Neural cell (in vitro differentiated cells): ENCODE data around the gene GLIPR1L2. TPM values are rescaled to one million over a fixed set of nuclear protein-coding genes. Genes with fewer than 3 reads are reported as not detected.
"Not testable (repeated sequence)": the region's sequence is repeated elsewhere in the genome, so short reads cannot be mapped to it uniquely, and the experiment has no call there.

Experiments used
- H2AFZ ChIP-seq: fragments of 200-600, 300-800 bp; sonication (generic), shearing (Covaris generic); 2 replicates; pipeline ENCODE4 v1.6.0; 2014; ENCODE audit warnings: low read depth, mild to moderate bottlenecking, antibody characterized with exemption, low read length, moderate library complexity
- H3F3A ChIP-seq: fragments of 200-600 bp; shearing (Covaris generic); 2 replicates; pipeline ENCODE4 v1.6.1; 2016; ENCODE audit warnings: mild to moderate bottlenecking, moderate library complexity, mixed read lengths, antibody characterized with exemption, low read length; ENCODE audit not compliant: insufficient read depth, poor library complexity, severe bottlenecking
- H3K27ac ChIP-seq: fragments of 200-600, 300-800 bp; sonication (generic), shearing (Covaris generic); 2 replicates; pipeline ENCODE4 v1.5.1; 2014; ENCODE audit warnings: mild to moderate bottlenecking, low read length, moderate library complexity
- H3K27me3 ChIP-seq: fragments of 300-800, 200-600 bp; sonication (generic), shearing (Covaris generic); 2 replicates; pipeline ENCODE4 v1.6.0; 2014; ENCODE audit warnings: mild to moderate bottlenecking, low read depth, low read length, moderate library complexity; ENCODE audit not compliant: insufficient read depth
- H3K36me3 ChIP-seq: fragments of 300-800, 200-600 bp; sonication (generic), shearing (Covaris generic); 2 replicates; pipeline ENCODE4 v1.5.1; 2014; ENCODE audit warnings: mild to moderate bottlenecking, antibody characterized with exemption, low read length, moderate library complexity; ENCODE audit not compliant: insufficient read depth
- H3K4me2 ChIP-seq: fragments of 300-800, 200-600 bp; sonication (generic), shearing (Covaris generic); 2 replicates; pipeline ENCODE4 v1.6.0; 2014; ENCODE audit warnings: mild to moderate bottlenecking, low read length
- H3K4me3 ChIP-seq: fragments of 300-800, 200-600 bp; sonication (generic), shearing (Covaris generic); 2 replicates; pipeline ENCODE4 v1.5.1; 2014; ENCODE audit warnings: mild to moderate bottlenecking, low read length, moderate library complexity
- H3K79me2 ChIP-seq: fragments of 200-600 bp; shearing (Covaris generic); replicated peaks from 2 replicates; pipeline ENCODE4 v1.6.0; 2014; ENCODE audit warnings: mild to moderate bottlenecking, low read length, moderate library complexity; ENCODE audit not compliant: insufficient read depth
- H3K9ac ChIP-seq: fragments of 300-800, 200-600 bp; sonication (generic), shearing (Covaris generic); 2 replicates; pipeline ENCODE4 v1.6.1; 2016; ENCODE audit warnings: mild to moderate bottlenecking, low read length, mixed read lengths
- H3K9me2 ChIP-seq: fragments of 200-600 bp; shearing (Covaris generic); 2 replicates; pipeline ENCODE4 v1.6.1; 2016; ENCODE audit warnings: mild to moderate bottlenecking, low read length, mixed read lengths; ENCODE audit not compliant: insufficient read depth
- H3K9me3 ChIP-seq: fragments of 200-600, 300-800 bp; sonication (generic), shearing (Covaris generic); 2 replicates; pipeline ENCODE4 v1.6.1; 2016; ENCODE audit warnings: mild to moderate bottlenecking, mixed run types, low read length, moderate library complexity, mixed read lengths
- H4K20me1 ChIP-seq: fragments of 200-600 bp; shearing (Covaris generic); 2 replicates; pipeline ENCODE4 v1.6.1; 2016; ENCODE audit warnings: mild to moderate bottlenecking, mixed run types; ENCODE audit not compliant: insufficient read depth
- EP300 ChIP-seq: fragments of 450-650 bp; conservative IDR thresholded peaks from 2 replicates; pipeline ENCODE4 v1.6.1; 2014; ENCODE audit warnings: antibody characterized with exemption, mild to moderate bottlenecking, moderate library complexity; ENCODE audit not compliant: poor library complexity, severe bottlenecking
- EZH2 ChIP-seq: fragments of 200-600, 300-800 bp; shearing (Covaris generic), sonication (generic); IDR thresholded peaks from 2 replicates; pipeline ENCODE4 v1.6.1; 2014; ENCODE audit warnings: antibody characterized with exemption, low read length, borderline replicate concordance, mild to moderate bottlenecking; ENCODE audit not compliant: insufficient read depth, poor library complexity, severe bottlenecking
- MXI1 ChIP-seq: fragments of 450-650 bp; conservative IDR thresholded peaks from 2 replicates; pipeline ENCODE4 v1.6.1; 2014; ENCODE audit warnings: antibody characterized with exemption, mild to moderate bottlenecking; ENCODE audit not compliant: poor library complexity, severe bottlenecking
- POLR2AphosphoS5 ChIP-seq: IDR thresholded peaks from 2 replicates; pipeline ENCODE4 v1.6.1; 2012
- RAD21 ChIP-seq: fragments of 450-650 bp; conservative IDR thresholded peaks from 2 replicates; pipeline ENCODE4 v1.6.1; 2014; ENCODE audit warnings: antibody characterized with exemption, mild to moderate bottlenecking, moderate library complexity
- SMC3 ChIP-seq: fragments of 450-650 bp; conservative IDR thresholded peaks from 2 replicates; pipeline ENCODE4 v1.6.1; 2014; ENCODE audit warnings: antibody characterized with exemption, mild to moderate bottlenecking, moderate library complexity; ENCODE audit not compliant: poor library complexity
- TAF1 ChIP-seq: IDR thresholded peaks from 2 replicates; pipeline ENCODE4 v1.6.1; 2012; ENCODE audit warnings: low read depth
- polyA plus RNA-seq: library from polyadenylated mRNA; depleted of rRNA; stranded (reverse); fragments of >200 nt; gene quantifications from 2 replicates; pipeline ENCODE4 v1.2.3, GENCODE V29; 2014
- TF ChIP-seq, protein P1 (sequence below): IDR thresholded peaks from 2 replicates; pipeline ENCODE4 v1.6.1; 2012; ENCODE audit warnings: borderline replicate concordance
- TF ChIP-seq, protein P2 (sequence below): fragments of 450-650 bp; IDR thresholded peaks from 2 replicates; pipeline ENCODE4 v1.5.1; 2014; ENCODE audit warnings: antibody characterized with exemption, mild to moderate bottlenecking, moderate library complexity; ENCODE audit not compliant: poor library complexity, severe bottlenecking

Gene GLIPR1L2
- polyA plus RNA-seq, 1 donor from 2014 or later = 0.89 TPM

DNA sequence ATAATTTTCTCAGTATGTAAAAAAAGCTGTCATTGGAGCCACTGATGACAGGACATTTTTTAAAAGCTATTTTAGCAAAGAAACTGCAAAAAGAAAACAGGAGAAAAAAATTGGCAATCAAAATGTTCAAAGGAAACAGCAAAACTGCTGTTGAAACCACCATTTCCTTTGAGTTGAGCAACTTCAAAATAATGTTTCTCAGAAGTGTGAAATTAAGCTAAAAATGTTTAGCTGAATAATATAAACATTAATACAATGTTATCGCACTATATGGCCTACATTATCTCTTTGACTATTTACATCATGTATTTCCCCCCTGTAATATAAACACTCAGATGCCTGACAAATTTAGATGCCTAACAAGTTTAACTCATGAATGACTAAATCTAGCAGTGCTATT is 66.3 kb downstream of the GLIPR1L2 start:
- Histone ChIP-seq H3K27me3 (no peaks in the 10 kb centered on the region), H3K4me3 (no peak overlapping the region), H2AFZ (no peak overlapping the region), H3K9me3 (no peaks in the 10 kb centered on the region), H3K36me3 (no peaks in the 10 kb centered on the region), H3K9ac (no peak overlapping the region), H3F3A (no peaks in the 10 kb centered on the region), H3K9me2 (no peaks in the 10 kb centered on the region), H4K20me1 (no peaks in the 10 kb centered on the region), H3K27ac (no peak overlapping the region), H3K79me2 (no peaks in the 10 kb centered on the region), H3K4me2 (no peak overlapping the region)
- no peak for TF ChIP-seq MXI1
- no peak for TF ChIP-seq EZH2
- TF ChIP-seq TAF1 = no peak
- no peak for TF ChIP-seq SMC3
- TF ChIP-seq POLR2AphosphoS5 = no peak
- TF ChIP-seq, protein P1, sequence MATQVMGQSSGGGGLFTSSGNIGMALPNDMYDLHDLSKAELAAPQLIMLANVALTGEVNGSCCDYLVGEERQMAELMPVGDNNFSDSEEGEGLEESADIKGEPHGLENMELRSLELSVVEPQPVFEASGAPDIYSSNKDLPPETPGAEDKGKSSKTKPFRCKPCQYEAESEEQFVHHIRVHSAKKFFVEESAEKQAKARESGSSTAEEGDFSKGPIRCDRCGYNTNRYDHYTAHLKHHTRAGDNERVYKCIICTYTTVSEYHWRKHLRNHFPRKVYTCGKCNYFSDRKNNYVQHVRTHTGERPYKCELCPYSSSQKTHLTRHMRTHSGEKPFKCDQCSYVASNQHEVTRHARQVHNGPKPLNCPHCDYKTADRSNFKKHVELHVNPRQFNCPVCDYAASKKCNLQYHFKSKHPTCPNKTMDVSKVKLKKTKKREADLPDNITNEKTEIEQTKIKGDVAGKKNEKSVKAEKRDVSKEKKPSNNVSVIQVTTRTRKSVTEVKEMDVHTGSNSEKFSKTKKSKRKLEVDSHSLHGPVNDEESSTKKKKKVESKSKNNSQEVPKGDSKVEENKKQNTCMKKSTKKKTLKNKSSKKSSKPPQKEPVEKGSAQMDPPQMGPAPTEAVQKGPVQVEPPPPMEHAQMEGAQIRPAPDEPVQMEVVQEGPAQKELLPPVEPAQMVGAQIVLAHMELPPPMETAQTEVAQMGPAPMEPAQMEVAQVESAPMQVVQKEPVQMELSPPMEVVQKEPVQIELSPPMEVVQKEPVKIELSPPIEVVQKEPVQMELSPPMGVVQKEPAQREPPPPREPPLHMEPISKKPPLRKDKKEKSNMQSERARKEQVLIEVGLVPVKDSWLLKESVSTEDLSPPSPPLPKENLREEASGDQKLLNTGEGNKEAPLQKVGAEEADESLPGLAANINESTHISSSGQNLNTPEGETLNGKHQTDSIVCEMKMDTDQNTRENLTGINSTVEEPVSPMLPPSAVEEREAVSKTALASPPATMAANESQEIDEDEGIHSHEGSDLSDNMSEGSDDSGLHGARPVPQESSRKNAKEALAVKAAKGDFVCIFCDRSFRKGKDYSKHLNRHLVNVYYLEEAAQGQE = no peak
- TF ChIP-seq EP300 = no peak
- TF ChIP-seq, protein P2, sequence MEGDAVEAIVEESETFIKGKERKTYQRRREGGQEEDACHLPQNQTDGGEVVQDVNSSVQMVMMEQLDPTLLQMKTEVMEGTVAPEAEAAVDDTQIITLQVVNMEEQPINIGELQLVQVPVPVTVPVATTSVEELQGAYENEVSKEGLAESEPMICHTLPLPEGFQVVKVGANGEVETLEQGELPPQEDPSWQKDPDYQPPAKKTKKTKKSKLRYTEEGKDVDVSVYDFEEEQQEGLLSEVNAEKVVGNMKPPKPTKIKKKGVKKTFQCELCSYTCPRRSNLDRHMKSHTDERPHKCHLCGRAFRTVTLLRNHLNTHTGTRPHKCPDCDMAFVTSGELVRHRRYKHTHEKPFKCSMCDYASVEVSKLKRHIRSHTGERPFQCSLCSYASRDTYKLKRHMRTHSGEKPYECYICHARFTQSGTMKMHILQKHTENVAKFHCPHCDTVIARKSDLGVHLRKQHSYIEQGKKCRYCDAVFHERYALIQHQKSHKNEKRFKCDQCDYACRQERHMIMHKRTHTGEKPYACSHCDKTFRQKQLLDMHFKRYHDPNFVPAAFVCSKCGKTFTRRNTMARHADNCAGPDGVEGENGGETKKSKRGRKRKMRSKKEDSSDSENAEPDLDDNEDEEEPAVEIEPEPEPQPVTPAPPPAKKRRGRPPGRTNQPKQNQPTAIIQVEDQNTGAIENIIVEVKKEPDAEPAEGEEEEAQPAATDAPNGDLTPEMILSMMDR = no peak
- TF ChIP-seq RAD21 = no peak

DNA sequence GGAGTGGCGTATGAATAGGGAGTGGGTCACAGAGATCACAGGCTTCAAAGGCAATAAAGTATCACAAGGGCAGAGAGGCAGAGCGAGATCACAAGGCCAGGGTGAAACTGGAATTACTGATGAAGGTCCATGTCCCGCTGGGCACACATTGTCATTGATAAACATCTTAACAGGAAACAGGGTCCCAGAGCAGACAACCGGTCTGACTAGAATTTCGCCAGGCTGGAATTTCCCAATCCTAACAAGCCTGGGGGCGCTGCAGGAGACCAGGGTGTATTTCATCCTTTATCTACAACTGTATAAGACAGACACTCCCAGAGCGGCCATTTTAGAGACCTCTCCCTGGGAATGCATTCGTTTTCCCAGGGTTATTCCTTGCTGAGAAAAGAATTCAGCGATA is 67.0 kb downstream of the GLIPR1L2 start:
- not testable (repeated sequence) for H3K27me3 ChIP-seq, H3F3A ChIP-seq, H3K9ac ChIP-seq, H3K4me3 ChIP-seq, H3K36me3 ChIP-seq, H3K9me2 ChIP-seq, H2AFZ ChIP-seq, H4K20me1 ChIP-seq, H3K27ac ChIP-seq, H3K4me2 ChIP-seq, H3K9me3 ChIP-seq, H3K79me2 ChIP-seq

DNA sequence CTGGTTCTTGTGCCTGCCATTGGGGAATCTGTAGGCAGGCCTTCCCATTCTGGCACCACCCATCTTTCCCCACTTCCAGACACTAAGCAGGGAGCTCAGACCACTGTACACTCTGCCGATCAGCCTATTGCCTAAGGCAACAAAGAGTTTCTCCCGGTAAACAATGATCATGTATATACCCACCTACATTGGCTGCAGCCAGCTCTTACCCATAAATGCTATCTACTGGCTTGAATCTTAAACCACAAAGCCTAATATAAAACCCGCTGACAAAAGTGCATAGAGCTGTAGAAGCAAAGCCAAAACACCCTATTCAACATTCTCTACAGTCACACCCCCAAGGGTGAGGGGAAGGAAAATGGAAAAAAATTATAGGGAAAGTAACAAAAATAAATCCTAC is 68.9 kb downstream of the GLIPR1L2 start:
- H2AFZ ChIP-seq = no peak overlapping the region
- no peak overlapping the region for H3K9ac ChIP-seq
- no peak overlapping the region for H3K4me2 ChIP-seq
- H3F3A ChIP-seq = no peaks in the 10 kb centered on the region
- no peaks in the 10 kb centered on the region for H4K20me1 ChIP-seq
- H3K27ac ChIP-seq = no peak overlapping the region
- H3K79me2 ChIP-seq = no peaks in the 10 kb centered on the region
- H3K36me3 ChIP-seq = no peaks in the 10 kb centered on the region
- H3K9me3 ChIP-seq = no peaks in the 10 kb centered on the region
- H3K4me3 ChIP-seq = no peak overlapping the region
- TF ChIP-seq RAD21 (no peak), POLR2AphosphoS5 (no peak), TAF1 (no peak), EZH2 (no peak), SMC3 (no peak), MXI1 (no peak), EP300 (no peak)
- TF ChIP-seq, protein P1 = no peak
- TF ChIP-seq, protein P2 = no peak
- no peaks in the 10 kb centered on the region for H3K27me3 ChIP-seq
- H3K9me2 ChIP-seq = no peaks in the 10 kb centered on the region
